Measurements from ENCODE around the gene NLRP13.
"Not testable (repeated sequence)": the region's sequence is repeated elsewhere in the genome, so short reads cannot be mapped to it uniquely, and the experiment has no call there.

The NLRP13 gene, protein sequence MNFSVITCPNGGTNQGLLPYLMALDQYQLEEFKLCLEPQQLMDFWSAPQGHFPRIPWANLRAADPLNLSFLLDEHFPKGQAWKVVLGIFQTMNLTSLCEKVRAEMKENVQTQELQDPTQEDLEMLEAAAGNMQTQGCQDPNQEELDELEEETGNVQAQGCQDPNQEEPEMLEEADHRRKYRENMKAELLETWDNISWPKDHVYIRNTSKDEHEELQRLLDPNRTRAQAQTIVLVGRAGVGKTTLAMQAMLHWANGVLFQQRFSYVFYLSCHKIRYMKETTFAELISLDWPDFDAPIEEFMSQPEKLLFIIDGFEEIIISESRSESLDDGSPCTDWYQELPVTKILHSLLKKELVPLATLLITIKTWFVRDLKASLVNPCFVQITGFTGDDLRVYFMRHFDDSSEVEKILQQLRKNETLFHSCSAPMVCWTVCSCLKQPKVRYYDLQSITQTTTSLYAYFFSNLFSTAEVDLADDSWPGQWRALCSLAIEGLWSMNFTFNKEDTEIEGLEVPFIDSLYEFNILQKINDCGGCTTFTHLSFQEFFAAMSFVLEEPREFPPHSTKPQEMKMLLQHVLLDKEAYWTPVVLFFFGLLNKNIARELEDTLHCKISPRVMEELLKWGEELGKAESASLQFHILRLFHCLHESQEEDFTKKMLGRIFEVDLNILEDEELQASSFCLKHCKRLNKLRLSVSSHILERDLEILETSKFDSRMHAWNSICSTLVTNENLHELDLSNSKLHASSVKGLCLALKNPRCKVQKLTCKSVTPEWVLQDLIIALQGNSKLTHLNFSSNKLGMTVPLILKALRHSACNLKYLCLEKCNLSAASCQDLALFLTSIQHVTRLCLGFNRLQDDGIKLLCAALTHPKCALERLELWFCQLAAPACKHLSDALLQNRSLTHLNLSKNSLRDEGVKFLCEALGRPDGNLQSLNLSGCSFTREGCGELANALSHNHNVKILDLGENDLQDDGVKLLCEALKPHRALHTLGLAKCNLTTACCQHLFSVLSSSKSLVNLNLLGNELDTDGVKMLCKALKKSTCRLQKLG

DNA sequence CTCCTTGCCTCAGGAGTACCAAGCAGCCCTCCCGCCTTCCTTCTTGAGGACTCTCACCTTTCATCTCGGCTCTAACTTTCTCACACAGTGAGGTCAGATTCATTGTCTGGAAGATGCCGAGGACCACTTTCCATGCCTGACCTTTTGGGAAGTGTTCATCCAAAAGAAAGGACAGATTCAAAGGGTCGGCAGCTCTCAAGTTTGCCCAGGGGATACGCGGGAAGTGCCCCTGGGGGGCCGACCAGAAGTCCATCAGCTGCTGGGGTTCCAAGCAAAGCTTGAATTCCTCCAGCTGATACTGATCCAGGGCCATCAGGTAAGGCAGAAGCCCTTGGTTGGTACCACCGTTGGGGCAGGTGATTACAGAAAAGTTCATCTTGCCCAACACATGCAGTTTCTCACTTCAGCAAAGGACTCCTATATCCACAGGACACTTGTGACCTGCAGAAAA lies at the start of gene NLRP13:
Gene NLRP13 (minus strand): TSS at position 401 of the 451 bp plus-strand sequence. CDS start 25 bp downstream, at position 376.
- no peak for DNase-seq (ENCODE audit: low read depth)

DNA sequence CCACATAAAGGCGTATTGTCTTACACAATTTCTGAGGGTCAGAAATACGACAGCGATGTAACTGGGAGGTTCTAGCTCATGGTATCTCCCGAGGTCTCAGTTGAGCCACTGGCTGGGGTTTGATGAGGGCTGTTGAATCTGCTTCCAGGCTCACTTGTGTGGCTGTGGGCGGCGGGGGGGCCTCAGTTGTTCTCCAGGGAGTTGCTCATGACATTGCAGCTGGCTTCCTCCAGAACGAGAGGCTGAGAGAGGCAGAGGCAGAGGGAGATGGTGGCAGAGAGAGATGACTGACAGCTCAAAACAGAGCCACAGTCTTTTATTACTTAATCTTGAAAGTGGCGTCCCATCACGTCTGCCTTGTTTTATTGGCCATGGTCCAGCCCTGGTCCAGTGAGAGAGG lies 48.3 kb upstream of the NLRP13 start:
- no peak for DNase-seq (ENCODE audit: low read depth)

DNA sequence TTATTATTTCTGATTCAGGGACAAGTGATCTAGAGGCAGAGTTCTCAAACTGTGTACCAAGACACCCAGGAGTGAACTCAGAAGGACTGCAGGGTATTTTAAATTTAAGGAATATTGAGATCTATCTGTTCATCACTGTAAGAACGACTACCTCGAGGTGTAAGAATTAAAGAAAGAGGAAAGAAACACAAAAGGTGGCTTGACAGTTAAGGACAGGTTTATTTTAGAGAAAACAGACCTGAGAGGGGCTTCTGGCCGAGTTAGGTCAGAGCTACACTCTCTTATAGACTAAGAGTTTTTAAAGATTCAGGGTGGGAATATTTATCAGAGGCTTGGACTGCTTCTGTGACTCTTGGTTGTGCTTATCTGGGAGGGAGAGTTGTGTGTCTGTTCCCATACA lies 41.8 kb upstream of the NLRP13 start:
- no peak for DNase-seq (ENCODE audit: low read depth)

DNA sequence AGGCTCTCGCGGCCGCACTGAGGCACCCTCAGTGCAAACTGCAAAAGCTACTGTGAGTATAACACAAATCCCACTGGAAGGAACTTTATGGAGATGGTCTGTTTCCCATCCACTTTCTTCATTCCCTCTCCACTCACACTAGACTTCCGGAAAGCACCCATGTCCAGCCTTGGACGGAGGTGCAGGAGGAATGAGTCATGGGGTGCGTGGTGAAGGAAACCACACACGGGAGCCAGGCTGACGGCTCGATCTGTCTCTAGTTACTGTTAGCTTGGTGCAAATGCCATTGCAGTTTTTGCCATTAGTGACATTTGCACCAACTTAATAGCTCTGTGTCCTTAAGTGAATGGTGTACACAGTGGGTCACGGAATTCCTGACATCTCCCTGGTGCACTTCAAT lies 30.1 kb upstream of the NLRP13 start:
- no peak for DNase-seq (ENCODE audit: low read depth)

DNA sequence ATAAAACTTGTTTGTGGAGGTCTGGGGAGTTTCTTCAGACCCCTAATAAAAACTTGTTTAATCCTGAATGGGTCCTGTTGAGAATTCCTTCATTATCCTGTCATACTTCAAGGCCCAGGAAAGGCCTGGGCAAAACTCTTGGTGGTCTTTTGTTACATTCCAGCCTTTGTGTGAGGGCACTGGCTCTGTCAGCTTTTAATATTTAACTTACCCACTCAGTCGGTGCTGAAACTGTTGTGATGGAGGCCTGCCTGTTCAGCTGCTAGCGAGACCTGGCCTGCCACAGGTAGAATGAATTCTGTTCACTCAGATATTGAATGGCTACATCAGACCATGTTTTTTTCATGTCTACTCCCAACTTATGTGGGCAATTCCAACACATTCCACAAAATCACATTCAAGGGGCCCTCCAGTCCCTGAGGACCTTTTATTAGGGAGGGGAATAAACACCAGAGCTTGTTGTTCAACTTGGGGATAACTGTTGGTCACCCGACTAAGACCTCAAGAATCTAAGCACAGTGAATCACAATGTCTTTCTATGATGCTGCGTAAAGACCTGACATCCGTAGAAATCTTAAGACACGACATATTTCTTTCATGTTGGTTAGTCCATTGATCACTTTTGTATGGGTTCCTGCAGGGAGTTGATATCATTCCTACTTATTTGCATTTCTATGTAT lies 28.0 kb upstream of the NLRP13 start:
- no peak for DNase-seq (ENCODE audit: low read depth)

DNA sequence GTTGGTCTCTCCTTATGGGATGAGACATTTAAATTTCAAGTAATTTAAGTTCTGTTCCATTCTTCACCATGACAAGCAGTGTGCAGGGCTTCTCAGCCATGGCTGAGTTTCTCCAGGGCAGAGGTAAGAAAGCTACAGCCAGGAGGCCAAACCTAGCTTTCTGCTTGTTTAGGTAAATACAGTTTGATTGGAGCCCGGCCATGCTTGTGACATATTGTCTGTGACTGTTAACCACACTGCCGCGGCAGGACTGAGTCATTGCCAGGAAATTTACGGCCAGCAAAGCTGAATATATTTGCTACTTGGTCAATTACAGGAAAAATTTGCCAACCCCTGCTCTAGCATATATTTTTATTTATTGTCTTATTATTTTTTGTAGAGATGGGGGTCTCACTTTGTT lies 26.2 kb upstream of the NLRP13 start:
- DNase-seq (ENCODE audit: low read depth) = no peak

DNA sequence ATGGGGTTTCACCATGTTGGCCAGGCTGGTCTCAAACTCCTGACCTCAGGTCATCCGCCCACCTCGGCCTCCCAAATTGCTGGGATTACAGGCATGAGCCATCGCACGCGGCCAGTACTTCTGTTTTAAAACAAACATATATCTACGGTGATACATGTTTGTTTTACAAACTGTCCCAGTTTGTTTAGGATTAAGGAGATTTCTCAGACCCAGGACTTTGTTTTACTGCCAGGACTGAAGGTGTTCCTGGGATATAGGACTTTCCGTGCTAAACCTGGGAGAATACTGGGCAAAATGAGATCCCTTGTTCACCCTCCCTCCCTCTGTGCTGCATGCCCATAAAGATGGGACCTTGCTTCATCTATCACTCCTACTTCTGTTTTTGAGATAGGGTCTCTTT lies 24.3 kb upstream of the NLRP13 start:
- no peak for DNase-seq (ENCODE audit: low read depth)

DNA sequence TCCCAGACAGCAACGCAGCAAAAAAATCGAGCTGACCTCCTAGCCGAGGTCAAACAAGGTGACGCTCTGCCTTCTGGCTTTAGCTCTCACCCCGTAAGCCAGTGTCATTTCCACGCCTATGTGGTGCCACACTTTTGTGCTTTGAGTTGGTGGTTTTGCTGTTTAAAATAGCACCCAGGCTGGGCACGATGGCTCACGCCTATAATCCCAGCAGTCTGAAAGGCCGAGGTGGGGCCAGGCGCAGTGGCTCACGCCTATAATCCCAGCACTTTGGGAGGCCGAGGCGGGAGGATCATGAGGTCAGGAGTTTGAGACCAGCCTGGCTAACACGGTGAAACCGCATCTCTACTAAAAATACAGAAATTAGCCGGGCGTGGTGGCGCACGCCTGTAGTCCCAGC lies 18.4 kb upstream of the NLRP13 start:
- not testable (repeated sequence) for DNase-seq (ENCODE audit: low read depth)

DNA sequence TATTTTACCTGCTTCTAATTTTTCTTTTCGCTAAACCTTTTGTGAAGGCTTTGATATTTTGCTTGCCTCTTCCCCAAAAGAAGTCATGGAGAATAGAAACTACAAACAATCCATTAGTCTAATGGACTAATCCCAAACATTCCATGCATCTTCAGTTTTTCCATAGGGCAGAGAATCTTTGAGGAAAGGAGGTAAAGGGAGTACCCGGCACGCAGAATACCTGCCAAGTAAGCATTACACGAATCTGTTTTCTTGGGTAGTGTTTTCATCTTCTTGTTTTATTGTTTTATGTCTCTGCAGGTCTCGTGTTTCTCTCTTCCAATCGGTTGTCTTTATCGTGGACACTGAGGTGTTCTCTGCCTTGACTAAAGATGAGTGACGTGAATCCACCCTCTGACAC lies 15.4 kb upstream of the NLRP13 start, which contains the start of gene NLRP8:
Gene NLRP8 (plus strand): TSS at position 301 of the 400 bp plus-strand sequence.
- DNase-seq (ENCODE audit: low read depth) = no peak

DNA sequence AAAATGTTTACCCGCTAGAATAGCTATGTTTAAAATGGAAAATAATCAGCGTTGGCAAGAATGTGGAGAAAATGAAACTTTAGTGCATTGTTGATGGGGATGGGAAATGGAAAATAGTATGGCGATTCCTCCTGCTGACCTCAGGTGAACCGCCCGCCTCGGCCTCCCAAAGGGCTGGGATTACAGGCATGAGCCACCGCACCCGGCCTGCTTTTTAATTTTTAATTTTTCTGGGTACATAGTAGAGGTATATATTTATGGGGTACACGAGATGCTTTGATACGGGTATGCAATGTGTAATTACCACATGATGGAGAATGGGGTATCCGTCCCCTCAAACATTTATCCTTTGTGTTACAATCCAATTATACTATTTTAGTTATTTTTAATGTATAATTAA lies 8.2 kb upstream of the NLRP13 start:
- DNase-seq (ENCODE audit: low read depth) = no peak

DNA sequence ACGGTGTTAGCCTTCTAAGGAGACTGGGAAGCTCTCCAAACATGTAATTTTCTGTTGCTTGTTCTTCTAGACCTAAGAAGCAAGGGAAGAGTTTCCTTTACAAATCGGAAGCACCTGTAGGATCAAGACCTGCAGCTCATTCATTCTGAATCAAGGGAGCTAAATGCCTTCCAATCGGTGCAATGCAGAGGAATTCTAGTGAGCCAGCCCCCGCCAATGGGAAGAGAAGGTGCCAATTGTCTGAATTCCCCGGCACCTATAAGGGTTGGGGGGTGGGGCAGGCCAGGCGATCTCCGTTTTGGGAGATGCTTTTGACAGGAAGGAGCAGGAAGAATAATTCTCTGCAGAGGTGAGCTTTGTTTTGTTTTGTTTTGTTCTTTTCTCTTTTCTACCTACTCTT lies 7.1 kb upstream of the NLRP13 start:
- DNase-seq (ENCODE audit: low read depth) = no peak

DNA sequence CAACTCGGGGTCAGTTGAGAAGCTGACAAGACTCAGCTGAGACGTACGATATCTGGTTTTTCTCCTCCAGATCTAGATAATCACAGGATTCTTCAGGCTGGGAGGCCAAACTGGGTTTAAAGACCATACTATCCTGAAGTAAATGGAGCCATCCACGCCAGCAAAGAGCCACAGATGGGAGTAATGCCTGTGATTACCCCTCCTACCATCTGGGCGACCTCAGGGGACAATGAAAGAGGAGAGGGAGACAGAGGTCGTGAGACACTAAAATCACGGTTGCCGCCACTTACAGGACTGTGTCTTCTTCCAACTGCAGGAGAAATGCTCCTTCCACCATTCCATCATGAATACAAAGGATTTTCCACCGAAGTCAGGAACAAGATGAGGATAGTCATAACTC lies 3.1 kb upstream of the NLRP13 start:
- DNase-seq (ENCODE audit: low read depth) = no peak

DNA sequence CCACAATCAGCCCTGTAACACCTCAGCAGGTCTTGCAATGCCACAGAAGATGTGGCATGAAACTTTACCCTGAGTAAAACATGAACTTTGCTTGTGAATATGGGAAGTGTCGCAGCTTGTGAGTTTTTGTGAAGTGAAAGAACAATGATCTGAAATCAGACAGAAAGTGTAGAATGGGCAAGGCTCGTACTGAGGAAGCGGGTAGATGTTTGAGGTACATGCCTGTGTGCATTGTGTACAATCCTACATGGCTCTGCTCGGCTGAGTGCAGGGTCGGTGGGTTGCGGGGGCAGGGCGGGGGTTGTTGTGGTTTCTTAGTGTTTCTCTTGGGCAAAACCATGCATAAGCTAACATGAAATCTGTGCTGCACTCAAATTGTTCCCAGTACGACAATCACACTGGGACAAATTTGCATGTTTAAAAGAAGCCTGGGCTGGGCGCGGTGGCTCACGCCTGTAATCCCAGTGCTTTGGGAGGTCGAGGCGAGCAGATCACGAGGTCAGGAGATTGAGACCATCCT lies 1.1 kb downstream of the NLRP13 start:
- DNase-seq (ENCODE audit: low read depth) = no peak

DNA sequence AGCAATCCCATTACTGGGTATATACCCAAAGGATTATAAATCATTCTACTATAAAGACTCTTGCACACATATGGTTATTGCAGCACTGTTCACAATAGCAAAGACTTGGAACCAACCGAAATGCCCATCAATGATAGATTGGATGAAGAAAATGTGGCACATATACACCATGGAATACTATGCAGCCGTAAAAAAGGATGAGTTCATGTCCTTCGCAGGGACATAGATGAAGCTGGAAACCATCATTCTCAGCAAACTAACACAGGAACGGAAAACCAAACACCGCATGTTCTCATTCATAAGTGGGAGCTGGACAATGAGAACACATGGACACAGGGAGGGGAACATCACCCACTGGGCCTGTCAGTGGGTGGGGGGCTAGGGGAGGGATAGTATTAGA lies 2.9 kb downstream of the NLRP13 start:
- DNase-seq (ENCODE audit: low read depth) = not testable (repeated sequence)

DNA sequence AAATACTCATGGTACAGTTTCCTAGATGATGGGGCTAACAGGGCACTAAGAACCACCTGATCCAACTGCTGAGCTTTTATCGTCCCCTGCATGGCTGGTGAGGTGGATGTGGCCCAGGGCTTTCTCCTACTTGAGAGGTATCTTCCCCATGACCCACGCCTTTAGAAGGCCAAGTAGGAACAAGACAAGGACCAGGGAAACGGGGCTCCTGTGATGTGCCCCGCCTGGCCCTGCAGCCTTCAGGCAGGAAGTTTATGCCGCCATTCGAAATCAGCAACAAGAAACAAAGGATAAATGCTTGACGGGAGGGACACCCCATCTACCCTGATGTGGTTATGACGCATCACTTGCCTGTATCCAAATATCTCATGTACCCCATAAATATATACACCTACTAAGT lies 4.1 kb downstream of the NLRP13 start:
- no peak for DNase-seq (ENCODE audit: low read depth)

DNA sequence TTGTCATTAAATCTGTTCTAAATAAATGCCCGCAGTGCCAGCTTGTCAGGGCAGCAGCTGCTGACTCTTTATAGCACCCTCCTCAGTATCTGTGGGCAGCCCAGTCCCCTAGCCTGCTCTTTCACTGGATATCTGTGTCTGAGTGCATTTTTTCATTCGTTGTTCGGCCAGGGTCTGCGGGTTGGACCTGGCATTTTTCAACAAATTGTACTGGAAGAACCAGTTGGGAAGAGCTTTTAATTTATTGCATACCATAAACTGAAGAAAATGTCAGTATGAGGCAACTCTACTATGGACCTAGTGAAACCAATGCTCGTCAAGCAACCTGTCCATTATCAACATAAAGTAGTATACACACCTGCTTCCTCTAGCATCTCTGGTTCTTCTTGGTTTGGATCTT lies 8.6 kb downstream of the NLRP13 start:
- DNase-seq (ENCODE audit: low read depth) = no peak

DNA sequence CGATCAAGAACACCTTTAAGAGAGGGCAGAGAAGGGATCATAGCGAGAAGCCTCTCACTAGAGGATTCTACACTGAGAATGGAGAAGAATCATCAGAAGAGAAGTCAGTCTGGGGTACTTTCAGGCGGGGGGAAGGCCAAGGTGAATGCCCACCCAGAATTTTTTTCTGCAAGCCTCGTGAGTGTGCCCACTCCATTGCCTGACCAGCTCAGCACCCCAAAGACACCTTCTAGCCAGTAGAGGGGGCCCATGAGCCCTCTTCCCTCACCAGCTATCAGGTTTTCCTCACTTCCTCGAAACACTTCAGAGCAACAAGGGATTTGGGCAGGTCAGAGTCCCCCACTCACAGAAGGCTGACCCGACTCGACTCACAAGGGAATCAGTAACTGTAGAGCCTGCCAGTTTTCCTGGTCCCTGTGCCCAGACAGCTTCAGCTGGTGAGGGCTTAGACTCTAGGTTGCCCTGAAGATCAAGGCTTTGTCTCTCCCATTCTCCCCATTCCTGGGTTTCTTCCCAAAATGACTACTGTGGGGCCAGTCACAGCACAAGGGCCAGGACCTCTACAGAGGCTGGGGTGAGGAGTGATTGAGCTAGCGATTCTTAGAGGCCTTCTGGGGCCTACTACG lies 18.4 kb downstream of the NLRP13 start:
- DNase-seq (ENCODE audit: low read depth) = no peak

DNA sequence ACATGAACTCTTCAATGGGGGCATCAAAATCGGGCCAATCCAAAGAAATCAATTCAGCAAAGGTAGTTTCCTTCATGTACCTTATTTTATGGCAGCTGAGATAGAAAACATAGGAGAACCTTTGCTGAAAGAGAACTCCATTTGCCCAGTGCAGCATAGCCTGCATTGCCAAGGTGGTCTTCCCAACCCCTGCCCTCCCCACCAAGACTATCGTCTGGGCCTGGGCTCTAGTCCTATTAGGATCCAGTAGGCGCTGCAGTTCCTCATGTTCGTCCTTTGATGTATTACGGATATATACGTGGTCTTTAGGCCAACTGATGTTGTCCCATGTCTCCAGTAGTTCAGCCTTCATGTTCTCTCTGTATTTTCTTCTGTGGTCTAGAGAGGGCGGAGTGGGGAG lies 19.2 kb downstream of the NLRP13 start:
- DNase-seq (ENCODE audit: low read depth) = no peak

DNA sequence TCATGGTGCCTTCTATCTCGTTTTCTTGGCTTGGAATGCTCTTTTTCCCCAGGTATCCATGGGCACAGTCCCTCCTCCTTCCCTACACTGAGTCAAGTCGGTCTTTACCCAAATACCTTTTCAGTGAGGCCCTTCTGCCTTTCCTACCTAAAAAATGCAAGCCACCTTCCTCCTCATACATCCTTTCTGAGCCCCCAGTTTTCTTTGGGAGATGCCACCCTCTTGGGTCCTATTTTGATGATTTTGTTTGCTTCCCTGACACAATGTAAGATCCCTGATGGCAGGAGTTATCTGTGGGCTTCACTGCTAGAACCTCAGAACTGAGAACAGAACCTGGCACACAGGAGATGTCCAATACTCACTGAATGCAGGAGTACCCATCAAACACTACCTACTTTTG lies 22.3 kb downstream of the NLRP13 start:
- DNase-seq (ENCODE audit: low read depth) = no peak

DNA sequence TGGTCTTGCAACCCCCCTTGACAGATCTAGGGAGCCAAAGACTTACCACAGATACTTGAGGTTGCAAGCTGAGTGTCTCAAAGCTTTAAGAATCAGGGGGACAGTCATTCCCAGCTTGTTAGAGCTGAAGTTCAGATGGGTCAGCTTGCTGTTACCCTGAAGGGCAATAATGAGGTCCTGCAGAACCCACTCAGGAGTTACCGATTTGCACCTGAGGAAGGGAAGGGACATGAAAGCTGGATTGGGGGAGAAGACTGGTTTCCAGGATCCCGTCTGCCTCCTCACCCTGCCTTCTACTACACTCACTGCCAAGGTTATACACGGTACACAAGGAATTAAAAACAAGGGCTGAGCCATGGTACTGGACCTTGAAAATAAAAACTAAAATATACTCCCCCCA lies 24.4 kb downstream of the NLRP13 start:
- DNase-seq (ENCODE audit: low read depth) = no peak

DNA sequence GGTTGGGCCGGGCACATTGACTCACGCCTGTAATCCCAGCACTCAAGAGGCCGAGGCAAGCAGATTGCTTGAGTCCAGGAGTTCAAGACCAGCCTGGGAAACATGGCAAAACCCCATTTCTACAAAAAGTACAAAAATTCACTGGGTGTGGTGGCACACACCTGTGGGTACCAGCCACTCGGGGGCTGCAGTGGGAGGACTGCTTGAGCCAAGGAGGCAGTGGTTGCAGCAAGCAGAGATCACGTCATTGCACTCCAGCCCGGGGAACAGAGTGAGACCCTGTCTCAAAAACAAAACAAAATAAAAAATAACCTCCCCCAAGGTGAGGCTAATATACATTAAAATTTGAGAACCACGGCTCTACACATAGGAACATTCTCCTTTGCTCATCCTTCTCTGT lies 24.9 kb downstream of the NLRP13 start:
- no peak for DNase-seq (ENCODE audit: low read depth)
